SK-N-SH treated with all-trans-retinoic acid at 6 μM for 48 hours (cell line): ENCODE data around the gene CFDP1.

Experiments
- ATAC-seq: fragments of 200-7000 bp; cut with Tn5 transposase; 3 replicates; pipeline ENCODE4 v1.9.1; 2020; ENCODE audit warnings: mild to moderate bottlenecking, moderate library complexity
- ARNTL ChIP-seq: fragments of 450-650 bp; formaldehyde crosslinking; IDR thresholded peaks from 2 replicates; pipeline ENCODE4 v1.5.0; 2020; ENCODE audit warnings: low read depth, mild to moderate bottlenecking, moderate library complexity, borderline replicate concordance
- BACH2 ChIP-seq: fragments of 250-450 bp; sonication (Bioruptor Pico); IDR thresholded peaks from 2 replicates; pipeline ENCODE4 v1.9.0; 2021; ENCODE audit warnings: mild to moderate bottlenecking, borderline replicate concordance
- CREB5 ChIP-seq: fragments of 250-450 bp; sonication (Bioruptor Pico); IDR thresholded peaks from 2 replicates; pipeline ENCODE4 v1.5.1; 2020; ENCODE audit warnings: low read depth, mild to moderate bottlenecking, moderate library complexity
- CSDC2 ChIP-seq: fragments of 250-450 bp; sonication (Bioruptor Pico); IDR thresholded peaks from 2 replicates; pipeline ENCODE4 v1.5.0; 2020; ENCODE audit warnings: mild to moderate bottlenecking, moderate library complexity
- CSRNP3 ChIP-seq: fragments of 250-450 bp; sonication (Bioruptor Pico); IDR thresholded peaks from 2 replicates; pipeline ENCODE4 v1.5.1; 2021; ENCODE audit warnings: mild to moderate bottlenecking, moderate library complexity
- ESRRG ChIP-seq: fragments of 250-450 bp; sonication (Bioruptor Pico); IDR thresholded peaks from 2 replicates; pipeline ENCODE4 v1.6.1; 2021; ENCODE audit warnings: mild to moderate bottlenecking
- GLIS3 ChIP-seq: fragments of 250-450 bp; sonication (Bioruptor Pico); IDR thresholded peaks from 2 replicates; pipeline ENCODE4 v1.5.0; 2020; ENCODE audit warnings: mild to moderate bottlenecking, moderate library complexity
- ISL1 ChIP-seq: fragments of 250-450 bp; sonication (Bioruptor Pico); IDR thresholded peaks from 2 replicates; pipeline ENCODE4 v2.1.2; 2022; ENCODE audit warnings: mild to moderate bottlenecking, moderate library complexity
- OSR1 ChIP-seq: fragments of 250-450 bp; sonication (Bioruptor Pico); IDR thresholded peaks from 2 replicates; pipeline ENCODE4 v1.8.0; 2022; ENCODE audit warnings: moderate library complexity, mild to moderate bottlenecking, inconsistent platforms
- PATZ1 ChIP-seq: fragments of 250-450 bp; sonication (Bioruptor Pico); IDR thresholded peaks from 2 replicates; pipeline ENCODE4 v1.8.0; 2020; ENCODE audit warnings: mild to moderate bottlenecking, moderate library complexity, borderline replicate concordance
- PPARA ChIP-seq: fragments of 250-450 bp; sonication (Bioruptor Pico); IDR thresholded peaks from 2 replicates; pipeline ENCODE4 v1.5.0; 2020; ENCODE audit warnings: mild to moderate bottlenecking, borderline replicate concordance
- RARB ChIP-seq: fragments of 250-450 bp; sonication (Bioruptor Pico); IDR thresholded peaks from 2 replicates; pipeline ENCODE4 v1.8.0; 2021; ENCODE audit warnings: mild to moderate bottlenecking, moderate library complexity
- SNAI2 ChIP-seq: fragments of 250-450 bp; sonication (Bioruptor Pico); IDR thresholded peaks from 2 replicates; pipeline ENCODE4 v1.5.0; 2020; ENCODE audit warnings: mild to moderate bottlenecking, moderate library complexity
- TCF4 ChIP-seq: fragments of 250-450 bp; sonication (Bioruptor Pico); IDR thresholded peaks from 2 replicates; pipeline ENCODE4 v1.8.0; 2021; ENCODE audit warnings: mild to moderate bottlenecking, moderate library complexity, borderline replicate concordance
- TOX ChIP-seq: fragments of 250-450 bp; sonication (Bioruptor Pico); IDR thresholded peaks from 2 replicates; pipeline ENCODE4 v1.8.0; 2021; ENCODE audit warnings: mild to moderate bottlenecking, moderate library complexity, borderline replicate concordance
- TSHZ2 ChIP-seq: fragments of 250-450 bp; sonication (Bioruptor Pico); IDR thresholded peaks from 2 replicates; pipeline ENCODE4 v1.5.0; 2020; ENCODE audit warnings: mild to moderate bottlenecking, moderate library complexity
- ZFP3 ChIP-seq: fragments of 250-450 bp; sonication (Bioruptor Pico); IDR thresholded peaks from 2 replicates; pipeline ENCODE4 v1.5.0; 2020; ENCODE audit warnings: mild to moderate bottlenecking, moderate library complexity
- ZFP30 ChIP-seq: fragments of 450-650 bp; formaldehyde crosslinking; IDR thresholded peaks from 2 replicates; pipeline ENCODE4 v1.5.0; 2022; ENCODE audit warnings: mild to moderate bottlenecking, moderate library complexity
- ZNF565 ChIP-seq: fragments of 450-650 bp; formaldehyde crosslinking; conservative IDR thresholded peaks from 2 replicates; pipeline ENCODE4 v1.5.0; 2020; ENCODE audit warnings: low read depth, mild to moderate bottlenecking, moderate library complexity
- ZNF8 ChIP-seq: fragments of 450-650 bp; formaldehyde crosslinking; IDR thresholded peaks from 2 replicates; pipeline ENCODE4 v1.5.0; 2020; ENCODE audit warnings: mild to moderate bottlenecking, moderate library complexity

The CFDP1 gene

GRCh38 chr16:75477680-75478473, 44.6 kb upstream of the CFDP1 start:
- no peak for ATAC-seq
- TF ChIP-seq ZFP30 (CRISPR knock-in tag), result no peak
- TF ChIP-seq TOX (CRISPR knock-in tag), result no peak
- no peak for TF ChIP-seq PATZ1 (CRISPR knock-in tag)
- TF ChIP-seq TSHZ2, result no peak
- TF ChIP-seq ZNF565 (CRISPR knock-in tag), result no peak
- no peak for TF ChIP-seq SNAI2
- no peak for TF ChIP-seq GLIS3 (CRISPR knock-in tag)
- no peak for TF ChIP-seq BACH2 (CRISPR knock-in tag)
- TF ChIP-seq RARB (CRISPR knock-in tag), result no peak
- no peak for TF ChIP-seq ZFP3 (CRISPR knock-in tag)
- no peak for TF ChIP-seq PPARA (CRISPR knock-in tag)
- TF ChIP-seq CREB5 (CRISPR knock-in tag), result no peak
- no peak for TF ChIP-seq ARNTL
- TF ChIP-seq ZNF8 (CRISPR knock-in tag), result no peak
- no peak for TF ChIP-seq ESRRG (CRISPR knock-in tag)
- TF ChIP-seq ISL1 (CRISPR knock-in tag), result no peak
- TF ChIP-seq CSDC2 (CRISPR knock-in tag), result no peak

GRCh38 chr16:75476817-75477216, 43.5 kb upstream of the CFDP1 start:
- no peak for TF ChIP-seq ZFP30 (CRISPR knock-in tag)
- TF ChIP-seq PPARA (CRISPR knock-in tag), result no peak
- TF ChIP-seq TCF4 (CRISPR knock-in tag), result no peak
- TF ChIP-seq CSRNP3 (CRISPR knock-in tag), result no peak
- no peak for TF ChIP-seq ZNF565 (CRISPR knock-in tag)
- TF ChIP-seq ISL1 (CRISPR knock-in tag), result no peak
- no peak for TF ChIP-seq CSDC2 (CRISPR knock-in tag)
- no peak for TF ChIP-seq TSHZ2
- no peak for TF ChIP-seq TOX (CRISPR knock-in tag)
- no peak for TF ChIP-seq ARNTL
- TF ChIP-seq ZFP3 (CRISPR knock-in tag), result no peak
- no peak for TF ChIP-seq RARB (CRISPR knock-in tag)
- TF ChIP-seq GLIS3 (CRISPR knock-in tag), result no peak
- no peak for TF ChIP-seq OSR1
- TF ChIP-seq ESRRG (CRISPR knock-in tag), result no peak
- TF ChIP-seq BACH2 (CRISPR knock-in tag), result no peak

More at GRCh38 chr16:75476817-75477216, 43.5 kb upstream of the CFDP1 start:
- ATAC-seq, result no peak
